ENCODE results near the gene ATP1A3. TPM values are rescaled to one million over a fixed set of nuclear protein-coding genes. Genes with fewer than 3 reads are reported as not detected.
"Not testable (repeated sequence)": the region's sequence is repeated elsewhere in the genome, so short reads cannot be mapped to it uniquely, and the experiment has no call there.

The ATP1A3 gene
- total RNA-seq, 1 experiment from 2014 or later = 4.0 TPM

DNA sequence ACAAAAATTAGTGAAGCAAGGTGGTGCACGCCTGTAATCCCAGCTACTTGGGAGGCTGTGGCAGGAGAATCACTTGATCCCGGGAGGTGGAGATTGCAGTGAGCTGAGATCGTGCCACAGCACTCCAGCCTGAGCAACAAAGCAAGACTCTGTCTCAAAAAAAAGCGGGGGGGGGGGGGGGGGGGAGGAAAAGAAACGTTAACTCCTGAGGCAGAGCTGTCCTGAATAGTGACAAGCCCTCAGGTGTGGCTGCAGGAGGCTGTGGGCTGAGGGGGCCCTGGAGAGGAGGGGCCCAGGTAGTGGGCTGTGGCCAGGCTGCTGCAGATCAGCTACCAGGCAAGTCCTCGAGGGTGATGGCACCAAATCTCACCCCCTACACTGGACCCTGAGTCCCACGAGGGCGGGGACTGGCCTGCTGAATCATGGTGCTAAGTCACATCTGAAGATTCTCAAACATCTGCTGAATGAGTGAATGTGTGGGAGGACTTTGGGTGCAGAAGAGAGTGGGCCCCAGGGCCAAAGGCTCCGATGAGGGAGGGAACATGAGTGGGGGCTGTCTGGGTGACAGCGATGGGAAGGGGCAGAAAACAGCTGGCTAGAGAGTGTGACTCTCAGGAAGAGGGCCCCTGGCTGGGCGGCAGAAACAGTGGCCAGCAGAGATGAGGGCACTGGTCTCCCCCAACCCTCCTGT is 24.6 kb upstream of the ATP1A3 start:
- Histone ChIP-seq H3K9me2 (replicated peaks; ENCODE audit: low read length) (no peaks in the 10 kb centered on the region), H3K4me1 (ENCODE audit: insufficient read depth, low read length) (peaks cover 14% of the 10 kb centered on the region), H3F3A (ENCODE audit: low read length, unreplicated experiment) (no peaks in the 10 kb centered on the region)

DNA sequence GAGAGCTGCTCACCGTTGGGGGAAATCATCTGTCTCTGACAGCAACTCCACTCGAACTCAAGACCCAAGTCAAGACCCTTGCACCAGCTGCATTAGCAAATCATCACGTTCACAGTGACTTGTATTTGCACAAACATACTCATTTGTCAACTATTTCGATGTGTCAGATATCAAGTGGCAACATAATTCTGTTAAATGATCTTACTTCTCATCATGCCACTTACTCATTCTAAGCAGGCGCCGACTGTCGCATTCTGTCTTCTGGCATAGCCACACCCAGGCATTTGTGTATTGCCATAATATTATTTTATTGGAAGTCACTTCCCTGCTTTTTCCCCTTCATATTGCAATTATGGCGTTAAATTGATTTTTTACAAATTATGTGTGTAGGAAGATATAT is 23.0 kb upstream of the ATP1A3 start:
- Histone ChIP-seq H3K27ac (ENCODE audit: low read length) (no peak overlapping the region), H3K9me3 (ENCODE audit: low read length) (no peaks in the 10 kb centered on the region), H2AFZ (ENCODE audit: low read length) (no peak overlapping the region), H3K4me1 (ENCODE audit: insufficient read depth, low read length) (peaks cover 14% of the 10 kb centered on the region), H3K4me2 (ENCODE audit: low read length) (0 out of 2 replicates have a peak overlapping the region, but pooled peaks have one; percentile 28), H3K27me3 (ENCODE audit: low read length) (no peaks in the 10 kb centered on the region), H4K20me1 (ENCODE audit: low read length) (no peaks in the 10 kb centered on the region), H3K36me3 (ENCODE audit: low read depth, low read length) (no peaks in the 10 kb centered on the region), H3K9ac (ENCODE audit: low read length) (no peak overlapping the region), H3K4me3 (ENCODE audit: low read length) (no peak overlapping the region), H3K79me2 (ENCODE audit: low read length) (no peaks in the 10 kb centered on the region), H3K9me2 (replicated peaks; ENCODE audit: low read length) (no peaks in the 10 kb centered on the region), H3F3A (ENCODE audit: low read length, unreplicated experiment) (no peaks in the 10 kb centered on the region)
- TF ChIP-seq EZH2phosphoT487 (IDR thresholded peaks at IDR 0.05; ENCODE audit: borderline replicate concordance, low read length) (no peak), EZH2 (IDR thresholded peaks at IDR 0.05; ENCODE audit: low read length, unreplicated experiment) (no peak)
- TF ChIP-seq, protein P1, sequence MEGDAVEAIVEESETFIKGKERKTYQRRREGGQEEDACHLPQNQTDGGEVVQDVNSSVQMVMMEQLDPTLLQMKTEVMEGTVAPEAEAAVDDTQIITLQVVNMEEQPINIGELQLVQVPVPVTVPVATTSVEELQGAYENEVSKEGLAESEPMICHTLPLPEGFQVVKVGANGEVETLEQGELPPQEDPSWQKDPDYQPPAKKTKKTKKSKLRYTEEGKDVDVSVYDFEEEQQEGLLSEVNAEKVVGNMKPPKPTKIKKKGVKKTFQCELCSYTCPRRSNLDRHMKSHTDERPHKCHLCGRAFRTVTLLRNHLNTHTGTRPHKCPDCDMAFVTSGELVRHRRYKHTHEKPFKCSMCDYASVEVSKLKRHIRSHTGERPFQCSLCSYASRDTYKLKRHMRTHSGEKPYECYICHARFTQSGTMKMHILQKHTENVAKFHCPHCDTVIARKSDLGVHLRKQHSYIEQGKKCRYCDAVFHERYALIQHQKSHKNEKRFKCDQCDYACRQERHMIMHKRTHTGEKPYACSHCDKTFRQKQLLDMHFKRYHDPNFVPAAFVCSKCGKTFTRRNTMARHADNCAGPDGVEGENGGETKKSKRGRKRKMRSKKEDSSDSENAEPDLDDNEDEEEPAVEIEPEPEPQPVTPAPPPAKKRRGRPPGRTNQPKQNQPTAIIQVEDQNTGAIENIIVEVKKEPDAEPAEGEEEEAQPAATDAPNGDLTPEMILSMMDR (conservative IDR thresholded peaks at IDR 0.05; ENCODE audit: low read depth, low read length) = no peak
- ChIA-PET POLR2A (ENCODE audit: unreplicated experiment) (no interaction called here), CTCF (no interaction called here)
- DNase-seq (peak; percentile 54), ATAC-seq (peak; percentile 58)
- intact Hi-C loops (cut with micrococcal nuclease) = no loop called here
- BruUV-seq (replicated peaks) = no TSS peak

More for the DNA sequence above, 24.6 kb upstream of the ATP1A3 start:
- intact Hi-C loops (cut with micrococcal nuclease) = no loop called here
- Histone ChIP-seq H3K27me3 (ENCODE audit: low read length) (no peaks in the 10 kb centered on the region), H3K79me2 (ENCODE audit: low read length) (no peaks in the 10 kb centered on the region), H4K20me1 (ENCODE audit: low read length) (no peaks in the 10 kb centered on the region), H2AFZ (ENCODE audit: low read length) (no peak overlapping the region), H3K4me3 (ENCODE audit: low read length) (no peak overlapping the region), H3K9me3 (ENCODE audit: low read length) (no peaks in the 10 kb centered on the region), H3K36me3 (ENCODE audit: low read depth, low read length) (no peaks in the 10 kb centered on the region), H3K4me2 (ENCODE audit: low read length) (no peak overlapping the region), H3K27ac (ENCODE audit: low read length) (no peak overlapping the region), H3K9ac (ENCODE audit: low read length) (no peak overlapping the region)
- peak; percentile 23 for DNase-seq
- ChIA-PET POLR2A (ENCODE audit: unreplicated experiment) (interaction anchor here (0.6 kb wide), 1 partner anchor 17 kb away, joined by 19 read pairs; no protein-coding TSS in a partner anchor), CTCF (no interaction called here)
- TF ChIP-seq EZH2 (IDR thresholded peaks at IDR 0.05; ENCODE audit: low read length, unreplicated experiment) = no peak
- TF ChIP-seq, protein P1 (conservative IDR thresholded peaks at IDR 0.05; ENCODE audit: low read depth, low read length) = no peak
- no peak for TF ChIP-seq EZH2phosphoT487 (IDR thresholded peaks at IDR 0.05; ENCODE audit: borderline replicate concordance, low read length)
- ATAC-seq = no peak
- no TSS peak for BruUV-seq (replicated peaks)

DNA sequence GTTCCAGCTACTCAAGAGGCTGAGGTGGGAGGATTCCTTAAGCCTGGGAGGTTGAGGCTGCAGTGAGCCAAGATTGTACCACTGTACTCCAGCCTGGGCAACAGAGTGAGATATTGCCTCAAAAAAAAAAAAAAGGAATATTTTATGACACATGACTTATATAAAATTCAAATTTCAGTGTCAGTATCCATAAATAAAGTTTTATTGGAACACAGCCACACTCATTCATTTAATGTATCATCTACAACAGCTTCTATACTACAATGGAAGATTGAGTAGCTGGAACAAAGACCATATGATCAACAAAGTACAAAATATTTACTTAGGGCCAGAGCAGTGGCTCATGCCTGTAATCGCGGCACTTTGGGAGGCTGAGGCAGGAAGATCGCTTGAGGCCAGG is 18.7 kb upstream of the ATP1A3 start:
- H3K27ac ChIP-seq (ENCODE audit: low read length); CTCF ChIA-PET; H3K9me2 ChIP-seq (replicated peaks; ENCODE audit: low read length); H3K9ac ChIP-seq (ENCODE audit: low read length); H2AFZ ChIP-seq (ENCODE audit: low read length); DNase-seq; H3K9me3 ChIP-seq (ENCODE audit: low read length); H3K27me3 ChIP-seq (ENCODE audit: low read length); H3F3A ChIP-seq (ENCODE audit: low read length, unreplicated experiment); H3K4me2 ChIP-seq (ENCODE audit: low read length); H3K4me3 ChIP-seq (ENCODE audit: low read length); H4K20me1 ChIP-seq (ENCODE audit: low read length); H3K36me3 ChIP-seq (ENCODE audit: low read depth, low read length); intact Hi-C loops (cut with micrococcal nuclease); POLR2A ChIA-PET (ENCODE audit: unreplicated experiment); ATAC-seq; BruUV-seq (replicated peaks); H3K79me2 ChIP-seq (ENCODE audit: low read length): not testable (repeated sequence)
- H3K4me1 ChIP-seq (ENCODE audit: insufficient read depth, low read length) = peaks cover 10% of the 10 kb centered on the region

Data from PC-3 (cell line).